NCI-H2107 treated with DMSO at 0.1 percent for 48 hours (cell line): ENCODE measurements around the gene PYROXD2.

Experiments
- DNase-seq: peaks from one replicate; lab custom pipeline; 2025; ENCODE audit not compliant: unreplicated experiment; lab: John Stamatoyannopoulos, UW

PYROXD2 gene

DNA sequence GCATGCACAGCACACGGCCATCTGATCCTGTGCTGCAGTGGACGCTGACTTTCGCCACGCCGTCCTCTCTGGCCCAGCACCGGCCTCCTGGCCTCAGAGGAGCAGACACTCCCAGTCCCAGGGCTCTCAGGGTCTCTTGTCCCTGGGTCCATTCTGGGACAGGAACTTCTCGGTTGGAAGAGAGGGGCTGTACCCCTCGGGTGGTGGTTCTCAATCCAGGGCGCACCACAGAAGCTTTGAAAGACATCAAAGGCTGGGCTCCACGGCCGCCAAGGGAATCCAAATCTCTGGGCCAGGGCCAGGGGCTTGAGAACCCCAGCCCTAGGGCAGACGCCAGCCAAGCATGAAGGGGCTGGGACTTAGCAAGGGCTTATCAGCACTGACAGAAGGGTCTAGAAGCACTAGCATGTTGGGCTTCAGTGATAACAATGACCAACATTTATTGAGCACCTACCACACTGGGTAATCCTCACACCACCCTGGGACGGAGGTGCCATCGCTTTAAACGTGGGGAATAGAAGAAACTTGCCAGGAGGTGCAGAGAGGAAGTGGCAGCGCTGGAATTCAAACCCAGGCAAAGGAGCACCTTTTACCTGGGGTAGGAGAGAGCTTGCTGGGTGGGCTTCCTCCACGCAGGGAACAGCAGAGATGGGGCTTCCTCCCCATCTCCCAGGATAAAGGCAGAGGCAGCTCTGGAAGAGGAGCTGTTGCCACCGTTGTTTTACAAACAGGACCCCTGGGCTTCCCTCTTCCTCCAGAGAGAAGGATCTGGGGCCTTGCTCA lies 1.8 kb upstream of the PYROXD2 start:
- DNase-seq = no peak

- no peak for DNase-seq
Measured at GRCh38 chr10:98415731-98416119, 743 bp upstream of the PYROXD2 start.

GRCh38 chr10:98414578-98414931 lies 427 bp downstream of the PYROXD2 start:
- no peak for DNase-seq

- no peak for DNase-seq
Measured at GRCh38 chr10:98411768-98412167, 3.2 kb downstream of the PYROXD2 start.

DNA sequence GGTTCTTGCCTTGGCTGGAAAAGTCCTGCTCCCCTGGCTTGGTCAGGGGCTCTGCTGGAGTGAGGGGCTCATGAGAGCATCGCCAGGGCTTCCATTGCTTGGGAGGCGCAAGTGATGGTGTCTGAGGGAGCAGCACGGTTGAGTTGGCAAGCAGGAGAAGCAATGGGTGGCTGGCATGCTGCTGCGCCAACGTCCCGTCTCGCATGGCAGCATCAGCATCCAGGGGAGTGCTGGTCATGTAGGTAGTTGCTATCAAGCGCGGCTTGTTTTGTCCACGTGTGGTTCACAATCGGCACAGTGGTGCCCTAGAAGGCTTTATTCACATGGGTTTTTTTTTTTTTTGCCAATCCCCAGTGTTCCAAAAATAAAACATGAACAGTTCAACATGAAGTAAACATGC lies 3.8 kb downstream of the PYROXD2 start:
- DNase-seq = no peak

GRCh38 chr10:98410759-98411158 lies 4.2 kb downstream of the PYROXD2 start:
- no peak for DNase-seq

GRCh38 chr10:98410135-98410743 lies 4.7 kb downstream of the PYROXD2 start:
- DNase-seq = no peak

GRCh38 chr10:98408799-98409198 lies 6.2 kb downstream of the PYROXD2 start:
- no peak for DNase-seq

GRCh38 chr10:98407744-98408241 lies 7.2 kb downstream of the PYROXD2 start:
- no peak for DNase-seq

- DNase-seq = no peak
Measured at GRCh38 chr10:98407017-98407743, 7.8 kb downstream of the PYROXD2 start.

DNA sequence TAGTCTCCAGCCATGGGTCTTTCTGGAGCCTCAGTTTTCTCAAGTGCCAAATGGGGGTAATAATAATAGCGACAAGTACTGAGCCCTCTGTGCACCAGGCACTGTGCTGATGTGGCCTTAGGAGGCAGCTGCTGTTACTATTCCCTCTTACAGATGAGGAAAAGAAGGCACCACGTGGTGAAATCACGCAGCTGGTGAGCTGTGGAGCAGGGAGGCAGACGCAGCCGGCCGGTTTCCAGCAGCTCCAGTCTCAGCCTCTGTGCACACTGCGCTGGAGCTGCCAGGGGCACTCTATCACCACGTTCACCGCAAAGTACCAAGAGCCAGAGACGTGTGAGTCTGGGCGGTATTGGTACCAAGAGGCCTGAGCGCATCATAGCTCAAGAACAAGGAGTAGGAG lies 9.6 kb downstream of the PYROXD2 start:
- DNase-seq = no peak

- DNase-seq = no peak
Measured at GRCh38 chr10:98404571-98405359, 10.2 kb downstream of the PYROXD2 start.

- DNase-seq = no peak
Measured at GRCh38 chr10:98403812-98404504, 11.0 kb downstream of the PYROXD2 start.

DNA sequence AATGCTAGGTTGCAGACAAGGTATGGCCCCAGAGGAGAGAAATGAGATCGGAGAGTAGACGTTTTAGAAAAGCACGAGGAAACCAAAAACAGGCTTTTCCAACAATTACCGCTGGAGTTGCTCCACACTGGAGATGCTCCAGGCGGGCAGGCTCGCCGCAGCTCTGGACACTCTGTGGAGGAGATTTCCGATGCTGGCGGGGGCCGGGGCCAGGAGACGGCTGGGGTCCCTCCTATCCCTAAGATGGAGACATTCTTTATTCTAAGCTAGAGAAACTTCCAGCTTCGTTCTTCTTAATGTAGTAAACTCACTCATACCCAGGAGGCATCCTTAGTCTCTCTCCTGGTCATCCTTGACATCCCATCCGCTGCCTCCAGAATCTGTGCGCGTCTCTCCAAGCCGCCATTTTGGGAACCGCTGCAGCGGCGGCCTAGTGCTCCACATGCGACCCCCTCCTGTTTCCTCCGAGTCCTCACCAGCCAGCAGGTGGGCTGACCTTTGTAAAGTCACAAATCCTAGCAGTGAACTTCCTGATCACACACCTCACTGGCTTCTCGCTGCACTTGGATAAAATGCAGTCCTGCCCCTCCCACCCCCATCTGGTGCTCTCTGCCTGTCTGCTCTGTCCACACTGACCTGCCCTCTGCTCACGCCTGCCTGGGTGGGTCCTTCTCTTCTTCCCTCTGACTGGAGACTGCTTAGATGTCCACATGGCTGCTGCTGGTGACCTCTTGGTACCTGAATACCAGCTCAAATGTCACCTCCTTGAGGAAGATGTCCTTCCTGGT lies 11.9 kb downstream of the PYROXD2 start:
- no peak for DNase-seq

DNA sequence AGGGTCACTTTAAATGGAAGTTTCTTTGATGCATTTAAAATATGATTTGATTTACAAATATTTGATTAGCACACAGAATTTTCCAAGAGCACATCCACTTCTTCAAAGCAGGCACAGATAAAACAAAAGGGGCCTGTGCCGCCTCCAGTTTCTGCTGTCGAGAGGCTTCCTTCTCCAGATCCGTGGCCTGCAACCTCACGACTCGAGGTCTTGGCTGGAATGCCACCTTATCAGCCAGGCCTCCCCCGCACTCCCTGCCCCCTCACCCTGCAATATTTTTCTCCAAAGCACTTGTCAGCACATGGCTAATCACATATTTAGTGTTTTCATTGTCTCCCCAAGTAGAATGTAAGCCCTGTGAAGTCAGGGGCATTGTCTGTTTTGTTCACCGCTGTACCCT lies 12.5 kb downstream of the PYROXD2 start:
- no peak for DNase-seq

GRCh38 chr10:98400482-98400881 lies 14.5 kb downstream of the PYROXD2 start:
- no peak for DNase-seq

DNA sequence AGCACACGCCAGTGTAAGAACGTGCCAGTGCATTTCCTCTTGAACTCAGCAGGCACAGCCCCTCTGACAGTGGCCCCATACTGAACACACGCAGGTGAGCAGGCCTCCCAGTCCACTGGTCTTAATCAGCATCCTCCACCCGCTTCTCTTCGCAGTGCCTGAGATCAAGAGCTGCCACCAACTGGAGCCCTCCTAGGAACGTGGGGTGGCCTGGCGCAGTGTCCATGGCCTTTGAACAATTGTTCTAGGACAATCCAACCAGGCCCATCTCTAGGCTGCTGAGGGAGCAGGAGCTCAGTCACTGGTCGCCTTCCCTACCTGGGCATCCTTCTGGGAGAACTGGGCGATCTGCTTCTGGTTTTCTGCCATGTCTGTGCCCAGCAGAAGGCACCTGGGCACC lies 15.2 kb downstream of the PYROXD2 start:
- DNase-seq = no peak

GRCh38 chr10:98397089-98397600 lies 17.8 kb downstream of the PYROXD2 start:
- DNase-seq = no peak
